HL-60 (cell line): ENCODE results near the gene TMEM273.

Source experiments
- DNase-seq, 2 experiments: peaks; one replicate each; pipeline ENCODE4 v3.0.0-alpha.2; 2010 to 2020; ENCODE audit warnings: low read depth in 1 of 2, low spot score in 1 of 2
- H3K27ac ChIP-seq: fragments of 250-450 bp; sonication (Bioruptor Pico); replicated peaks from 2 replicates; pipeline ENCODE4 v1.5.1; 2020; ENCODE audit warnings: mild to moderate bottlenecking, moderate library complexity
- H3K27me3 ChIP-seq: fragments of 250-450 bp; sonication (Bioruptor Pico); 2 replicates; pipeline ENCODE4 v1.5.1; 2021; ENCODE audit warnings: mild to moderate bottlenecking, moderate library complexity; ENCODE audit not compliant: insufficient read depth, poor library complexity, severe bottlenecking
- H3K4me3 ChIP-seq: replicated peaks from 2 replicates; pipeline ENCODE4 v1.5.1; 2011; ENCODE audit warnings: mild to moderate bottlenecking, control low read depth, low read length; ENCODE audit not compliant: insufficient read depth
- GABPA ChIP-seq: IDR thresholded peaks from 2 replicates; pipeline ENCODE4 v1.6.1; 2012; ENCODE audit warnings: low read depth
- POLR2AphosphoS5 ChIP-seq: IDR thresholded peaks from 2 replicates; pipeline ENCODE4 v1.6.1; 2012; ENCODE audit warnings: low read depth
- SPI1 ChIP-seq: IDR thresholded peaks from 2 replicates; pipeline ENCODE4 v1.6.1; 2012; ENCODE audit warnings: low read depth, mild to moderate bottlenecking, borderline replicate concordance
- TF ChIP-seq, protein P1 (sequence below): IDR thresholded peaks from one replicate; pipeline ENCODE4 v1.5.1; 2011; ENCODE audit warnings: low read length, control low read depth, inconsistent platforms; ENCODE audit not compliant: insufficient read depth
- TF ChIP-seq, protein P2 (sequence below): IDR thresholded peaks from 2 replicates; pipeline ENCODE4 v1.6.1; 2012; ENCODE audit warnings: low read depth; ENCODE audit not compliant: insufficient replicate concordance

The TMEM273 gene

DNA sequence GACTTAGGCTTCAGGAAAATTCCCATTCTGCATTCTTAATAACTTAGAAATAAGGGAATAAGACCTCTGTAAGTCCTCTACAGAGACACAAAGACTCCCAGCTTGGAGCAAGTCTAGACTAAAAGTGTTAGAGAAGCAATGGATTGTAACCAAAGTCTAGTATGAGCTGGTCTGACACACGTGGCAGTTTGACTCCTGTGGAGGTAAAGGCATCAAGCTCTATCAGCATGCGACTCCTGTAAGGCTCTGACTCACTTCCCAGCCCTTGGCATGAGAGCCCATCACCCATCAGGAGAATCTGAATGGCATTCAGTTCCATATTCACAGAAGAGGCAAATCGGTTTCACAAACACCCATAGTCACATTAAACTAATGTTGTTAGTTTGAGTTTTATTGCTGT is 68.4 kb downstream of the TMEM273 start:
- Histone ChIP-seq H3K4me3 (no peak overlapping the region), H3K27me3 (peaks cover 7% of the 10 kb centered on the region)
- TF ChIP-seq, protein P1, sequence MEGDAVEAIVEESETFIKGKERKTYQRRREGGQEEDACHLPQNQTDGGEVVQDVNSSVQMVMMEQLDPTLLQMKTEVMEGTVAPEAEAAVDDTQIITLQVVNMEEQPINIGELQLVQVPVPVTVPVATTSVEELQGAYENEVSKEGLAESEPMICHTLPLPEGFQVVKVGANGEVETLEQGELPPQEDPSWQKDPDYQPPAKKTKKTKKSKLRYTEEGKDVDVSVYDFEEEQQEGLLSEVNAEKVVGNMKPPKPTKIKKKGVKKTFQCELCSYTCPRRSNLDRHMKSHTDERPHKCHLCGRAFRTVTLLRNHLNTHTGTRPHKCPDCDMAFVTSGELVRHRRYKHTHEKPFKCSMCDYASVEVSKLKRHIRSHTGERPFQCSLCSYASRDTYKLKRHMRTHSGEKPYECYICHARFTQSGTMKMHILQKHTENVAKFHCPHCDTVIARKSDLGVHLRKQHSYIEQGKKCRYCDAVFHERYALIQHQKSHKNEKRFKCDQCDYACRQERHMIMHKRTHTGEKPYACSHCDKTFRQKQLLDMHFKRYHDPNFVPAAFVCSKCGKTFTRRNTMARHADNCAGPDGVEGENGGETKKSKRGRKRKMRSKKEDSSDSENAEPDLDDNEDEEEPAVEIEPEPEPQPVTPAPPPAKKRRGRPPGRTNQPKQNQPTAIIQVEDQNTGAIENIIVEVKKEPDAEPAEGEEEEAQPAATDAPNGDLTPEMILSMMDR = no peak
- TF ChIP-seq, protein P2, sequence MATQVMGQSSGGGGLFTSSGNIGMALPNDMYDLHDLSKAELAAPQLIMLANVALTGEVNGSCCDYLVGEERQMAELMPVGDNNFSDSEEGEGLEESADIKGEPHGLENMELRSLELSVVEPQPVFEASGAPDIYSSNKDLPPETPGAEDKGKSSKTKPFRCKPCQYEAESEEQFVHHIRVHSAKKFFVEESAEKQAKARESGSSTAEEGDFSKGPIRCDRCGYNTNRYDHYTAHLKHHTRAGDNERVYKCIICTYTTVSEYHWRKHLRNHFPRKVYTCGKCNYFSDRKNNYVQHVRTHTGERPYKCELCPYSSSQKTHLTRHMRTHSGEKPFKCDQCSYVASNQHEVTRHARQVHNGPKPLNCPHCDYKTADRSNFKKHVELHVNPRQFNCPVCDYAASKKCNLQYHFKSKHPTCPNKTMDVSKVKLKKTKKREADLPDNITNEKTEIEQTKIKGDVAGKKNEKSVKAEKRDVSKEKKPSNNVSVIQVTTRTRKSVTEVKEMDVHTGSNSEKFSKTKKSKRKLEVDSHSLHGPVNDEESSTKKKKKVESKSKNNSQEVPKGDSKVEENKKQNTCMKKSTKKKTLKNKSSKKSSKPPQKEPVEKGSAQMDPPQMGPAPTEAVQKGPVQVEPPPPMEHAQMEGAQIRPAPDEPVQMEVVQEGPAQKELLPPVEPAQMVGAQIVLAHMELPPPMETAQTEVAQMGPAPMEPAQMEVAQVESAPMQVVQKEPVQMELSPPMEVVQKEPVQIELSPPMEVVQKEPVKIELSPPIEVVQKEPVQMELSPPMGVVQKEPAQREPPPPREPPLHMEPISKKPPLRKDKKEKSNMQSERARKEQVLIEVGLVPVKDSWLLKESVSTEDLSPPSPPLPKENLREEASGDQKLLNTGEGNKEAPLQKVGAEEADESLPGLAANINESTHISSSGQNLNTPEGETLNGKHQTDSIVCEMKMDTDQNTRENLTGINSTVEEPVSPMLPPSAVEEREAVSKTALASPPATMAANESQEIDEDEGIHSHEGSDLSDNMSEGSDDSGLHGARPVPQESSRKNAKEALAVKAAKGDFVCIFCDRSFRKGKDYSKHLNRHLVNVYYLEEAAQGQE = no peak
- no peak for TF ChIP-seq SPI1
- no peak for TF ChIP-seq POLR2AphosphoS5
- no peak for TF ChIP-seq GABPA

DNA sequence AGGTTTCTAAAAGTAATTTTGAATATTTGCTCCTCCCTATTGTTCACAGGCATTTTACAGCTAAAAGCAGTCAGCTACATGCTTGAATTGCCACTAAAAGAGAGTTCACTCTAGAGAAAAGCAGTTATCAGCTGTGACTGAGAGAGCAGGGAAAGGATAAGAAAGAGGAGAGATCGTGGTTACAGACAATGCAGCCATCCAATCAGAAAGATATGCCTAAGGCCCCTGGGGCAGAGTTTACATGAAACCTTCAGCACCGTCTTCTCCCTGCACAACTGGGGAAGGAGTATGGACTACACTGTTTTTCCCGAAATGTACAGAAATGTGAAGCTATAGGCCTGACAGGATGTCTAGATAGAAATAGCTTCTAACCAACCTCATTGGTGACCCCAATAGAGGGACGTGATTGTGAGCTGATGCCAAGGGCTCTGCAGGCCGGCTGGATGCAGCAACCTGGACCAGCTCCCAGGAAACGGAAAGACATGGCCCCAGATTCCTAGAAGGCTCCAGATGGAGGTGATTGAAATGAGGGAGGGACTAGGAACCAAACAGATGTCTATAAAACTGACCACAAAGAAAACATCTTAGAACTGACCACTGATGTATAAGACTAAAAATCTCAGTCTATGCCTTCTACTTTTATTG is 69.6 kb downstream of the TMEM273 start:
- DNase-seq = no peak
- no peak overlapping the region for H3K4me3 ChIP-seq
- no peak overlapping the region for H3K27ac ChIP-seq
- TF ChIP-seq, protein P1 = no peak
- TF ChIP-seq GABPA = no peak
- TF ChIP-seq POLR2AphosphoS5 = no peak
- TF ChIP-seq SPI1 = no peak
- TF ChIP-seq, protein P2 = no peak
- H3K27me3 ChIP-seq = peaks cover 13% of the 10 kb centered on the region

More for the DNA sequence above, 68.4 kb downstream of the TMEM273 start:
- no peak overlapping the region for H3K27ac ChIP-seq
- DNase-seq = no peak

DNA sequence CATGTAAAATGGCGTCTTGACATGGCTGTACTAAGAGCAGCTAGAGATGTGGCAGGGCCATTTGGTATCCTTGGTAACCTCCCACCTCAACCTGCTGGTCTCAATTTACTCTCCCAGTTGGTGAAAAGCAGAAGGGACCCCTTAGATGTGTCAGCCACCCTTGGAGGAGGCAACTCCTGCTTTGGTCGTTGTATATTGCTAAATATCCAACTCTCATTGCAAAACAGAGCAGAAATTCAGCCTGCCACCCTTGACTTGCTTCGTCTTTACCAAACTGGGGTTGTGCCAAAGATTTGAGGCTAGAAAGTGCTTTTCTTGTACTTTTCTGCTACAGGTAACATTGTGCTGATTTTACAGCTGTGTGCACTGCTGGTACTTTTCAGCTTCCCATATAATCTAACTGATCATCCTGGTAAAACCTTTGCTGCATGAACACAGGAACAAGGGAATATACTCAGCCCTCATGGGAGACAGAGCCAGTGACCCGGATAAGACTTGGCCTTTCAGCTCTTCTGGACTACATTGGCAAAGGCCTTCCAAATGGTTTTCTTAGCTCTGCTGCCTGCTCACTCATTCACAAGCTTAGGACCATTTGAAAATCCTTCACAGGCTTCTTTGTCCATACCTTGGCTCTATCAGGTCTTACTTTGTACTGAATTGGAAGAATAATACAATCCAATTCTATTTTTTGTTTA is 70.7 kb downstream of the TMEM273 start:
- Histone ChIP-seq H3K4me3 (no peak overlapping the region), H3K27ac (no peak overlapping the region), H3K27me3 (peaks cover 13% of the 10 kb centered on the region)
- DNase-seq = peak in 1 of 2 experiments; percentile 40
- TF ChIP-seq GABPA (no peak), SPI1 (no peak), POLR2AphosphoS5 (no peak)
- TF ChIP-seq, protein P1 = no peak
- TF ChIP-seq, protein P2 = no peak
